AG04450 (cell line): ENCODE data around the gene BOD1L1. TPM values are rescaled to one million over a fixed set of nuclear protein-coding genes. Genes with fewer than 3 reads are reported as not detected.

Experiments used
- CTCF ChIA-PET: fragments of 300-600, 350-600 bp; formaldehyde crosslinking; extraction: SDS; loops from one replicate; lab custom pipeline; 2022; ENCODE audit warnings: antibody characterized with exemption, inconsistent platforms; lab: Charles Lee
- POLR2A ChIA-PET: fragments of 350-600 bp; formaldehyde crosslinking; extraction: SDS; loops from one replicate; lab custom pipeline; 2021; ENCODE audit warnings: antibody characterized with exemption, inconsistent platforms; lab: Yijun Ruan, JAX
- DNase-seq: peaks from one replicate; pipeline ENCODE4 v3.0.0-alpha.2; 2011; ENCODE audit warnings: low read depth, low spot score
- H3K27ac ChIP-seq: one replicate; pipeline ENCODE4 v1.5.1; 2012; ENCODE audit warnings: low read depth, low read length, control low read depth
- H3K27me3 ChIP-seq: one replicate; pipeline ENCODE4 v1.6.0; 2012; ENCODE audit warnings: low read length; ENCODE audit not compliant: control insufficient read depth, insufficient read depth
- H3K4me3 ChIP-seq: 2 replicates; pipeline ENCODE4 v1.5.1; 2011; ENCODE audit warnings: mild to moderate bottlenecking, low read depth, low read length, control low read depth
- H3K9me3 ChIP-seq: 2 replicates; pipeline ENCODE4 v1.5.1; 2012; ENCODE audit warnings: low read length; ENCODE audit not compliant: control insufficient read depth, insufficient read depth
- CTCF ChIP-seq: IDR thresholded peaks from 2 replicates; pipeline ENCODE4 v1.5.1; 2011; ENCODE audit warnings: low read depth, low read length, control low read depth, inconsistent platforms
- polyA plus RNA-seq: library from polyadenylated mRNA; depleted of rRNA; stranded (reverse); fragments of >200 nt; gene quantifications from 2 replicates; pipeline ENCODE4 v1.2.3, GENCODE V29; 2011

The BOD1L1 gene
- polyA plus RNA-seq, 1 experiment, result 23.1 TPM

GRCh38 chr4:13665701-13666660, 38.5 kb upstream of the BOD1L1 start:
- H3K4me3 ChIP-seq, result no peak overlapping the region
- CTCF ChIA-PET, result interaction anchor here (1.1 kb wide), 1 partner anchor 12 kb away, joined by 6 read pairs; no protein-coding TSS in a partner anchor
- POLR2A ChIA-PET, result no interaction called here
- TF ChIP-seq CTCF, result no peak
- H3K9me3 ChIP-seq, result no peaks in the 10 kb centered on the region
- no peak for DNase-seq
- H3K27me3 ChIP-seq, result no peaks in the 10 kb centered on the region
- no peak overlapping the region for H3K27ac ChIP-seq

- H3K27ac ChIP-seq, result no peak overlapping the region
- ChIA-PET POLR2A (no interaction called here), CTCF (no interaction called here)
Observed at GRCh38 chr4:13659341-13660070, 32.0 kb upstream of the BOD1L1 start.

GRCh38 chr4:13656569-13657405, 29.3 kb upstream of the BOD1L1 start:
- POLR2A ChIA-PET, result interaction anchor here (0.7 kb wide), 1 partner anchor 236 kb away, joined by 3 read pairs; no protein-coding TSS in a partner anchor
- DNase-seq, result peak; percentile 49
- Histone ChIP-seq H3K27ac (no peak overlapping the region), H3K4me3 (peak overlapping the region; percentile 50), H3K27me3 (no peaks in the 10 kb centered on the region), H3K9me3 (no peaks in the 10 kb centered on the region)
- TF ChIP-seq CTCF, result peak; percentile 85
- CTCF ChIA-PET, result interaction anchor here (0.6 to 5.4 kb wide), 56 partner anchors 9 to 1543 kb away, joined by 3 to 89 read pairs (median 4); partner anchors contain the start of gene BOD1L1

More at GRCh38 chr4:13659341-13660070, 32.0 kb upstream of the BOD1L1 start:
- H3K9me3 ChIP-seq, result no peaks in the 10 kb centered on the region
- no peak for TF ChIP-seq CTCF
- H3K27me3 ChIP-seq, result no peaks in the 10 kb centered on the region
- no peak overlapping the region for H3K4me3 ChIP-seq
- DNase-seq, result no peak

- H3K27ac ChIP-seq, result no peak overlapping the region
- H3K4me3 ChIP-seq, result peak overlapping the region; percentile 70
- CTCF ChIA-PET, result interaction anchor here (0.5 to 5.4 kb wide), 91 partner anchors 8 to 1566 kb away, joined by 3 to 89 read pairs (median 4); partner anchors contain the start of gene BOD1L1
- no peak for DNase-seq
- no peaks in the 10 kb centered on the region for H3K27me3 ChIP-seq
- peak; percentile 96 for TF ChIP-seq CTCF
- no peaks in the 10 kb centered on the region for H3K9me3 ChIP-seq
- POLR2A ChIA-PET, result interaction anchor here (0.8 kb wide), 1 partner anchor 26 kb away, joined by 4 read pairs; the partner anchor contains the start of gene BOD1L1
Observed at GRCh38 chr4:13654162-13654797, 26.8 kb upstream of the BOD1L1 start.
